Colonic mucosa (tissue), 4 donors: ENCODE results near the gene EXOC3L4. TPM values are rescaled to one million over a fixed set of nuclear protein-coding genes. Genes with fewer than 3 reads are reported as not detected.

Source experiments
- DNase-seq: peaks from one replicate; pipeline ENCODE4 v3.0.0-alpha.2; 2020
- H3K27ac ChIP-seq: fragments of 200-600 bp; one replicate; pipeline ENCODE4 v1.8.0; 2021
- H3K27me3 ChIP-seq: fragments of 200-600 bp; one replicate; pipeline ENCODE4 v1.8.0; 2021
- H3K36me3 ChIP-seq: fragments of 200-600 bp; one replicate; pipeline ENCODE4 v1.8.0; 2021
- H3K4me1 ChIP-seq: fragments of 200-600 bp; one replicate; pipeline ENCODE4 v1.8.0; 2021; ENCODE audit warnings: mild to moderate bottlenecking
- H3K4me3 ChIP-seq: fragments of 200-600 bp; one replicate; pipeline ENCODE4 v1.8.0; 2021
- H3K9ac ChIP-seq, 2 donors: one replicate each; pipeline ENCODE4 v1.7.0; 2013; ENCODE audit warnings: control low read depth in 2 of 2, low read depth in 2 of 2, low read length in 2 of 2
- H3K9me3 ChIP-seq: fragments of 200-600 bp; one replicate; pipeline ENCODE4 v1.8.0; 2021
- CTCF ChIP-seq: fragments of 200-600 bp; IDR thresholded peaks from one replicate; pipeline ENCODE4 v1.8.0; 2022; ENCODE audit warnings: antibody characterized with exemption, mild to moderate bottlenecking
- intact Hi-C: fragments of 100-400 bp; cut with DNase I; formaldehyde crosslinking; loops from one replicate; pipeline ENCODE4 v1.14.1; 2022
- total RNA-seq, 2 donors: library from RNA; stranded (reverse); fragmentation: NEBNext Ultra II Directional in 1 of 2; extraction: Animal tissue kit (Norgen Biotek cat#: 25700) in 1 of 2; gene quantifications; one replicate each; pipeline ENCODE4 v1.2.1, GENCODE V29; 2021
- donor health status: healthy.
- donor health status: DM: no; HTN: no; CAD: no.
- donor health status: DM: no; HTN: no; CAD: no.

Gene EXOC3L4
- total RNA-seq, 2 donors from 2014 or later, result 11.3 to 15.6 TPM

DNA sequence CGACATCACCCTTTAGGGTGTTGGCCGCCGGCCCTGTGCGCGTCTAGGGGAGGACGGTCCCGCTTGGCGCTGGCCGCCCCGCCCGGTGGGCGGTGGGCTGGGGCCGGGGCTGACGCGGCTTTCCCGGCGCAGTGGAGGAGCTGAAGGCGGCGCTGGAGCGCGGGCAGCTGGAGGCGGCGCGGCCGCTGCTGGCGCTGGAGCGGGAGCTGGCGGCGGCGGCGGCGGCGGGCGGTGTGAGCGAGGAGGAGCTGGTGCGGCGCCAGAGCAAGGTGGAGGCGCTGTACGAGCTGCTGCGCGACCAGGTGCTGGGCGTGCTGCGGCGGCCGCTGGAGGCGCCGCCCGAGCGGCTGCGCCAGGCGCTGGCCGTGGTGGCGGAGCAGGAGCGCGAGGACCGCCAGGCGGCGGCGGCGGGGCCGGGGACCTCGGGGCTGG is 32.4 kb downstream of the EXOC3L4 start:
- peak overlapping the region in 1 of 2 donors; percentile 24 for H3K9ac ChIP-seq
- intact Hi-C loops, result no loop called here
- no peak for TF ChIP-seq CTCF
- no peak overlapping the region for H3K27ac ChIP-seq
- peaks cover 26% of the 10 kb centered on the region for H3K27me3 ChIP-seq
- peak; percentile 56 for DNase-seq
- no peaks in the 10 kb centered on the region for H3K36me3 ChIP-seq
- no peaks in the 10 kb centered on the region for H3K9me3 ChIP-seq
- H3K4me3 ChIP-seq, result peak overlapping the region; percentile 16
- peaks cover 3% of the 10 kb centered on the region for H3K4me1 ChIP-seq

- H3K27ac ChIP-seq, result no peak overlapping the region
Observed at GRCh38 chr14:103127356-103127755, 32.8 kb downstream of the EXOC3L4 start.

DNA sequence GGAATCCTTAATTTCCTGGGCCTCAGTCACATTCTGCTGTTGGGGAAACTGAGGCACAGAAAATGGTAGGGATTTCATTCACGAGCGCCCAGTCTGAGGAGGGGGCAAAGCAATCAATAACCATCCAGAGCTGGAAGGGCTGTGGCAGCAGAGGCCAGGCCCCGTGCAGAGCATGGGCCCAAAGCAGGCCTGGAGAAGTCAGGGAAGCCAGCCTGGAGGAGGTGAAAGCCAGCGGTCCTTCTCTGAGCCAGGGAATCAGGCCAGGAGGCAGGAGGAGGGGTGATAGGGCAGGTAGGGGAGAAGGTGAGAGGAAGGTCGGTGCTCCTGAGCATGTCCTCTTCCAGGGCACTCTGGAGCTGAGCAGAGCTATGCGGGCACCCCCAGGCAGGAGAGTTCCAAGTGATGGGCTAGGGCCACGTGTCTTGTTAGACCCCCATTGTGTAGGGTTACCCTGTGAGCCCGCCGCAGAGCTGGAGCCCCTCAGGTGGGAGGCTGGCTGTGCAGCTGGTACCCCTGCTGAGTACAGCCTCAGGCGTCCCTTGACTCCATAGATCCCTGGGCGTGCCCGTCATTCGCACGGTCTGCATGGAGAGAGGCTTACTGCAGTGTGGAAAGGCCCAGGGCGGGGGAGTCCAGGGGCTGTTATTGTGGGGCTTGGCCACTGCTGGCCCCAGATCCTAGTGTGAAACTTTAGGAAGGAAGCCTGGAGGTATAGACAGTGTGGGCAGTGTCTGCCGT is 33.5 kb downstream of the EXOC3L4 start:
- Histone ChIP-seq H3K9ac (no peak overlapping the region), H3K9me3 (no peaks in the 10 kb centered on the region), H3K27me3 (peaks cover 22% of the 10 kb centered on the region), H3K27ac (no peak overlapping the region), H3K4me3 (no peak overlapping the region), H3K36me3 (no peaks in the 10 kb centered on the region), H3K4me1 (peaks cover 3% of the 10 kb centered on the region)
- intact Hi-C loops, result no loop called here
- DNase-seq, result peak; percentile 17
- TF ChIP-seq CTCF, result no peak

More at GRCh38 chr14:103127356-103127755, 32.8 kb downstream of the EXOC3L4 start:
- Histone ChIP-seq H3K4me3 (no peak overlapping the region), H3K9ac (no peak overlapping the region), H3K9me3 (no peaks in the 10 kb centered on the region), H3K36me3 (no peaks in the 10 kb centered on the region), H3K27me3 (peaks cover 26% of the 10 kb centered on the region), H3K4me1 (peaks cover 3% of the 10 kb centered on the region)
- intact Hi-C loops, result no loop called here
- no peak for TF ChIP-seq CTCF
- peak; percentile 16 for DNase-seq

DNA sequence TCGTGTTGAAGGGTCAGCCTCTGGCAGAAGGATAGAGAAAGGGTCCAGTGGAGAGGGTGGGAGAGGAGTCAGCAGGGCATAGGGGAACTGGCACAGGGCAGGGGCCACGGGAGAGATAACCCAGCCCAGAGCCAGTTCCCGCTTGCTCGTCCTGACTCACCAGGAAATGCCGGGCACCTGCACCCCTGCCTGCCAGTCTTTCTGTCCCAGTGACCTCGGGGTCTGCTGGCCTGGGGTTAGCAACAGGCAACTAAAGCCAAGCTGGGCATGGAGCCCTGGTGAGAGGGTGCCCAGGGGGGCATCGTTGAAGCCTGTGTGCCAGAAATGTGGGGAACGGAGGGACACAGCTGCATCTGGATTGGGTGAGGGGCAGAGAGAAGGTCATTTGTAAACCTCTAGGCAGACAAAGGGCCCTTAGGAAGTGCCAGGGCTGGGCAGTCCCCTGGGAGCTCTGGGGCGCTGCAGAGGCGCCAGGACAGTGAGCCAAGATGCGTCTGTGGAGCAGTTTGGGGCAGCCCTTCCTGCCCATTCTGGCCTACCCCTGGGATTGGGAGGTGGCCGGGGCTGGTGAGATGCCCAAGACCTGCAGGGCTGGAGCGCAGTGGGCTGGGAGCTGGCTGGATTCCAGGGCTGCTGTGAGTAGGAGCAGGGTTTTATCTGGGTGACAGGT is 34.2 kb downstream of the EXOC3L4 start:
- DNase-seq, result no peak
- Histone ChIP-seq H3K36me3 (no peaks in the 10 kb centered on the region), H3K27ac (no peak overlapping the region), H3K4me1 (peaks cover 3% of the 10 kb centered on the region), H3K9ac (no peak overlapping the region), H3K9me3 (no peaks in the 10 kb centered on the region), H3K4me3 (no peak overlapping the region), H3K27me3 (peaks cover 17% of the 10 kb centered on the region)
- TF ChIP-seq CTCF, result no peak
- intact Hi-C loops, result no loop called here

DNA sequence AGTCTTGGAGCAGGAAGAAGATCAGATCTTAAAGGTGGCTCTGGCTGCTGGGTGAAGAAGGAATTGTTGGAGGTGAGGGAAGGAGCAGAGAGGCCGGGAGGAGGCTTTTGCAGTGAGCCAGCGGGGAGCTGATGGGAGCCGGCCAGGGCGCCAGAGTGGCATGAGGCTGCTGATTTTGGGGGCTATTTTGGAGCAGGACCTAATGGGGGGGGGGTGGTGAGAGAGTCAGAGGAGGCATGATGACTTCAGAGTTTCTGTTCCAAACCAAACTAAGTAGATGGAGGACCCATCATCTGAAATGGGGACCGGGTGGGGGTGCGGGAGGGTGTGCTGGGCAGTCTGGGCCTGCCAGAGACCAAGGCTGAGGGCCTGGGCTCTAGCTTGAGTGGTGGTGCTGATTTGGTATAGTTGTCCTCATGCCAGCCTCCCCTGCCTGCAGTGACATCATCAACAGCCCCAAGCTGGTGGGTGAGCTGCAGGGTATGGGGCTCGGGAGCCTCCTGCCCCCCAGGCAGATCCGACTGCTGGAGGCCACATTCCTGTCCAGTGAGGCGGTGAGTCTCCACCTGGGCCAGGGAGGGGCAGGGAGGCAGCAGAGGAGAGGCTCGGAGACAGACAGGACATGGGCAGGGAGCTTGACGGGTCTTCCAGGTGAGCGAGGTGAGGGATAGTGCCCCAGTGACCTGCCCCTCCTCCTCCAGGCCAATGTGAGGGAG is 34.9 kb downstream of the EXOC3L4 start:
- Histone ChIP-seq H3K4me1 (no peaks in the 10 kb centered on the region), H3K27ac (no peak overlapping the region), H3K4me3 (no peak overlapping the region), H3K9me3 (no peaks in the 10 kb centered on the region), H3K9ac (no peak overlapping the region), H3K36me3 (no peaks in the 10 kb centered on the region), H3K27me3 (peaks cover 10% of the 10 kb centered on the region)
- DNase-seq, result no peak
- intact Hi-C loops, result no loop called here
- no peak for TF ChIP-seq CTCF
